GM12801 (cell line): Measurements from ENCODE around the gene GGT6.

ENCODE experiments used
- CTCF ChIP-seq: IDR thresholded peaks from one replicate; pipeline ENCODE4 v1.5.1; 2011; ENCODE audit warnings: control low read depth; ENCODE audit not compliant: insufficient read length; ENCODE audit errors: extremely low read depth

GGT6 gene

DNA sequence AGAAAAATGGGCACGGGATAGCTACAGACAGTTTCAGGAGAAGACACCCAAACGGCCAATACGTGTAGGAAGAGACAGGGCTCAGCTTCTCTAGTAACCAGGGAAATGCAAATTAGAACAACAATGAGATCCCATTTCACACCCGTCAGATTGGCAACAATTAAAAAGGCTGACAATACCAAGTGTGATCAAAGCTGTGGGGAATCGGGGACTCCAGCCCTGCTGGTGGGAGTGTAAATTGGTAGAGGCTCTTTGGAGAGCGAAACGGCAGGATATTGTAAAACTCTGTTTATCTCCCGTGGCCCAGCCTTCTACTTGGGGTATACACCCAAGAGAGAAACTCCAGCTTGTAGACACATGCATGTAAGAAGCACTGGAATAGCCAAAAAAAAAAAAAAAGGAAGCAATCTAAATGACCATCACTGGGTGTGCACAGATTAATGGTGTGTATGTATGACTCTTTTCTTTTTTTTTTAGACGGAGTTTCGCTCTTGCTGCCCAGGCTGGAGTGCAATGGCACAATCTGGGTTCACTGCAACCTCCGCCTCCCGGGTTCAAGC is 32.7 kb downstream of the GGT6 start:
- TF ChIP-seq CTCF = no peak

- no peak for TF ChIP-seq CTCF
These were observed 33.2 kb downstream of the GGT6 start for GRCh38 chr17:4527134-4527533.

- TF ChIP-seq CTCF = no peak
These were observed 34.5 kb downstream of the GGT6 start for GRCh38 chr17:4525691-4526397.

DNA sequence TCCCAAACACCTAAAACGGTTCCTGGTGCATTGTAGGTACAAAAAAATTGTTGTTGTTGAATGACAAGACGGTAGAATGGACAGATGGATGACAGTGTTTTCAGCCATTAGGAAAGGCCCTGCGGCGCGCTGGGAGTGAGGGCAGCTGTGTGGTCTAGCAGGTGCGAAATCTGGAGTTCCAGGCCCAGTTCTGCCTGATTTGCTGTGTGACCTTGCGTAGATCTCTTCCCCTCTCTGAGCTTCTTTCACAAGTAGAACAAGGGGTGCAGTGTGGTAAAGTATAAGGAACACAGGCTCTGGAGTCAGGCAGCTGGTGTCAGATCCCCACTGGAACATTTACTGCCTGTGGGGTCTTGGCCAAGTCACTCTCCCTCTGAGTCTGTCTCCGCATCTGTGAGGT is 36.4 kb downstream of the GGT6 start:
- TF ChIP-seq CTCF = no peak

GRCh38 chr17:4522661-4523060 is 37.7 kb downstream of the GGT6 start:
- TF ChIP-seq CTCF = no peak

- TF ChIP-seq CTCF = no peak
These were observed 39.3 kb downstream of the GGT6 start for GRCh38 chr17:4520894-4521600.

DNA sequence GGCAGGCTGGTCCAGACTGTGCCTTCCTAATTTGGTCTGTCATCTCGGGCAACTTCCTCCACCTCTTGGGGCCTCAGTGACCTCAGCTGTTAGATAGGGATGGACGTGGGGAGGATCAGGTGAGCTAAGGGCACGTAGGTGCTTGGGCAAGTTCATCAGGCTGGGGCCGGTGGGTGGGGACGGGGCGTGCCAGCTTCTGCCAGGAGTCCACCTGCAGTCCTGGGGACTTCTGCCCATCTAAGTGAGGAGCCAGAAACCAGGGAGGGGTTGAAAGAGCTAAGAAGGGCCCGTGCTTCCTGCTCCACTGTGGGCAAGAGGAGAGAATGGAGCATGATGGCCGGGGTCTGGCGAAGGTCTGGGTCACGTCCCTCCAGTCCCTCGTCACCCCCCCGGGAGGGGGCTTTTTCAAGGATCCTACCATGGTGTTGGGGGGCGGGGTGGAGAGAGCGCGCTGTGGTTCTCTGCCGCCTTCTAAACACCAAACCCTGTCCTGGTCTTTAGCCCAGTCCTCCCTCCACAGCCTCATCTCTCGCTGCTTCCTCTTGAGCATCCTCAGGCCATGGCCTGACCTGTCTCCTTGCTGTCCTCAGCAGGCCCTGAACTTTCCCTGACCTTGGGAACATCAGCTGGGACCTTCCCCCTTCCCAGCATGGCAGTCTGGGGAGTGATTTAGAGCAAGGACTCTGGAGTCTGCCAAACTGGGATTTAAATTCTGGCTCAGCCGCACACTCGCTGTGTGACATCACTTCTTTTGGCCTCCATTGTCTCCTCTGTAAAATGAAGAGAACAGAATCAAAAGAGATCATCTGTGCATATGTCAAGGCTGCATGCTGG is 40.1 kb downstream of the GGT6 start:
- no peak for TF ChIP-seq CTCF
